Activated CD4-positive, alpha-beta T cell treated with anti-CD3 and anti-CD28 coated beads, Interleukin-2, amount 10 ng/mL, durations not matched to agents 7 days and 5 days (primary cell): ENCODE results near the gene SYT5. TPM values are rescaled to one million over a fixed set of nuclear protein-coding genes. Genes with fewer than 3 reads are reported as not detected.
"Not testable (repeated sequence)": the region's sequence is repeated elsewhere in the genome, so short reads cannot be mapped to it uniquely, and the experiment has no call there.

Experiments
- CTCF ChIA-PET: fragments of 350-600 bp; sonication (Branson Sonifier 250); formaldehyde crosslinking; loops from one replicate; lab custom pipeline; 2021; ENCODE audit warnings: antibody characterized with exemption; lab: Charles Lee
- POLR2A ChIA-PET: fragments of 350-600 bp; sonication (Branson Sonifier 250); formaldehyde crosslinking; loops from one replicate; lab custom pipeline; 2021; ENCODE audit warnings: antibody characterized with exemption; lab: Charles Lee
- DNase-seq: peaks from one replicate; pipeline ENCODE4 v3.0.0-alpha.2; 2020
- H3K27ac Mint-ChIP-seq: one replicate; pipeline ENCODE4 v1.8.0; 2021; ENCODE audit warnings: mild to moderate bottlenecking, moderate library complexity, mixed read lengths
- H3K27me3 Mint-ChIP-seq: one replicate; pipeline ENCODE4 v1.8.0; 2021; ENCODE audit warnings: mixed read lengths
- H3K36me3 Mint-ChIP-seq: one replicate; pipeline ENCODE4 v1.8.0; 2021; ENCODE audit warnings: low read depth, mixed read lengths
- H3K4me1 Mint-ChIP-seq: one replicate; pipeline ENCODE4 v1.8.0; 2021; ENCODE audit warnings: mixed read lengths
- H3K4me3 Mint-ChIP-seq: one replicate; pipeline ENCODE4 v1.8.0; 2021; ENCODE audit warnings: mild to moderate bottlenecking, moderate library complexity, mixed read lengths
- H3K9me3 Mint-ChIP-seq: one replicate; pipeline ENCODE4 v1.8.0; 2021; ENCODE audit warnings: mixed read lengths
- total RNA-seq, 2 experiments: library from RNA; stranded (reverse); gene quantifications; one replicate each; pipeline ENCODE4 v1.2.3, GENCODE V29; 2021

SYT5 gene
- total RNA-seq, 2 experiments from 2014 or later: 0.17 TPM; not detected in 1

DNA sequence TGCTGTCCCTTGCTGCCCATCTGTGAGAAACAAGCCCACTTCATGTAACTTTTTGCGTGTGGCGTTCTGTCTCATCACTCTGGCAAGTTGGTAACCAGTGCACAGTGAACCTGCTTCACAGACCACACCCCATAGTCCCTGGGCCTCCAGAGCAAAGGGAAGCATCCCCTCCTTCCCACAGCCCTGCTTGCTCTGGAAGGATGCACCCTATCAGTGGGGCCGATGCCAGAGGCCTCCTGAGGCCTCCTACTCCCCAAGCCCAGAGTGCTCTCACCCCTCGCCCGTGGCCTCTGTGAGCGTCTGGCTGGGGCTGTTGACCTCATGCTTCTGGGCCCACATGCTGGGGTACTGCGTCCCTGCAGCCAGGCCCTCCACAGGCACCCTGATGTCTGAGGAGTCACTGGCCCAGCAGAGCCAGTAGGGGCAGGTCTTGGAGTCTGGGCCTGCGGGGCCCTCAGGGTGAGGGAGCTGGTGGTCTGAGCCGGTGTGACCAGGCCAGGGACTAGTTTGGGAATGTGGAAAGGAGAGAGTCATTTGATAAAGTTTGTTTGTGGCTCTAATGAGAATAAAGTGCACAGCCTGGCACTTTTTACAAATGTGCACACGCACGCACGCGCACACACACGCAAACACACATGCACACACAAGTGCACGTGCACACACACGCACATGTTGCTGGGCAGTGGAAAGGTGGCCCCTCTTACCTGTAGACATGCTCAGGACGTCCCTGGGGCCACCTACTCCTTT lies 43.4 kb upstream of the SYT5 start:
- Mint-ChIP-seq H3K4me1 (no peaks in the 10 kb centered on the region), H3K27ac (no peak overlapping the region), H3K9me3 (peaks cover 3% of the 10 kb centered on the region), H3K27me3 (no peaks in the 10 kb centered on the region), H3K4me3 (no peak overlapping the region), H3K36me3 (peaks cover 34% of the 10 kb centered on the region)
- POLR2A ChIA-PET: no interaction called here
- DNase-seq: no peak
- CTCF ChIA-PET: interaction anchor here (0.5 kb wide), 1 partner anchor 213 kb away, joined by 3 read pairs; no protein-coding TSS in a partner anchor

GRCh38 chr19:55220525-55220924 lies 40.4 kb upstream of the SYT5 start:
- ChIA-PET CTCF (interaction anchor here (0.5 to 1.4 kb wide), 2 partner anchors 61 to 1332 kb away, joined by 4 to 5 read pairs; no protein-coding TSS in a partner anchor), POLR2A (no interaction called here)
- peaks cover 11% of the 10 kb centered on the region for H3K27me3 Mint-ChIP-seq
- peaks cover 17% of the 10 kb centered on the region for H3K36me3 Mint-ChIP-seq
- peaks cover 6% of the 10 kb centered on the region for H3K9me3 Mint-ChIP-seq
- no peak overlapping the region for H3K4me3 Mint-ChIP-seq
- H3K27ac Mint-ChIP-seq: no peak overlapping the region
- peaks cover 14% of the 10 kb centered on the region for H3K4me1 Mint-ChIP-seq
- DNase-seq: no peak

DNA sequence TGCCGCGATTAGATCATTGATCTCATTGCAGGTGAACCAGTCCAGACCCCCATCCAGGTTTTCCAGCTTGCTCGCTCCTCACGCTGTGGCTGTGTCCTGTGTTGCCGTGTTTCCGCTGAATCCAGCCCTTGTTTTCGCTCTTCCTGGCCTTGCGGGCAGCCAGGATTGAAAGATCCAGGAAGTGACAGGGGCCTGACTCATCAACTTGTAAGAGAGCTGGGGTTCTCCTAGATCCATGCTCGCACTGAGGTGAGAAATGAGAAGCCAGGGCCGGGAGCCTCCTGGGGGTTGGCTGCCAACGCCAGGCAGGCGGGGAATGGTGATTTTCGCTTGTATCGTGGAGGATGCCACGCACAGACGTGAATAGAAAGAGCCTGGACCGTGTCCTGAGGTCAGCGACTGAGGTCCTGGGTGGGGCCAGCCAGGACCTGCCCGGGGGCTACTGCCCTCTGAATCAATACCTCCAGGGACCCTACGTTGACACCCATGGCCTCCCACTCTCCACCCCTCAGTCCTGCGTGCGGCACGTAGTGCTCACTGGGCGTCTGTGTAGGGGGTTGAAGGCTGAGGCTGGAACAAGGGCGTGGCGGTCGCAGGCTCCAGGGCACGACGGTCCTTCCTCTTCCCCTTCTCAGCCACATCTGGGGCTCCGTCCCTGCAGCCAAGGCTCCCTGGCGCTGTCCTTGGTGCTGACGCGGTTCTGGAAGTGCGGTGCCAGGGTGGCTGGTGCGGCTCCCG lies 36.5 kb upstream of the SYT5 start:
- Mint-ChIP-seq H3K4me1 (peaks cover 14% of the 10 kb centered on the region), H3K4me3 (peak overlapping the region; percentile 38), H3K27ac (no peak overlapping the region), H3K36me3 (peaks cover 16% of the 10 kb centered on the region), H3K9me3 (peaks cover 18% of the 10 kb centered on the region), H3K27me3 (peaks cover 21% of the 10 kb centered on the region)
- ChIA-PET POLR2A (no interaction called here), CTCF (interaction anchor here (0.7 to 1.7 kb wide), 2 partner anchors 11 to 56 kb away, joined by 3 read pairs; no protein-coding TSS in a partner anchor)
- DNase-seq: peak; percentile 63

DNA sequence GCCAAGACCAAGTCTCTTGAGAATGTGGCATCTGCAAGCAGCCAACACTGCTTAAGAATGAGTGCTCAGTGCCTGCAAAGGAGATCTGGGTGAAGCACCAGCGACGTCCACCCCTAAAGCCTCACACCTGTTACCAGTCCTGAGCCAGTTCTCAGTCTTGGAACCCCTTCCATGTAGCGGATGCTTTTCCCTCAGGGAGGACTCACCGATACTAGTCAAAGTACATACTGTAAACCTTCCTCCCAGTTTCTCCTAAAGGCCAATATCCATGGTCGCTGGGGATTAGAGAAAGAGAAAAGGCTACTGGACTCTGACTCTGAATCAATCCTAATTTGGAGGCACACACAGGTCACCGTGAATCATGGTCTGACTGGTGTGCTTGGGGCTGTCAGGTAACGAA lies 33.5 kb upstream of the SYT5 start:
- ChIA-PET CTCF (no interaction called here), POLR2A (interaction anchor here (0.6 kb wide), 1 partner anchor 40 kb away, joined by 4 read pairs; no protein-coding TSS in a partner anchor)
- peaks cover 14% of the 10 kb centered on the region for H3K4me1 Mint-ChIP-seq
- no peak overlapping the region for H3K4me3 Mint-ChIP-seq
- H3K27me3 Mint-ChIP-seq: peaks cover 22% of the 10 kb centered on the region
- DNase-seq: no peak
- peaks cover 3% of the 10 kb centered on the region for H3K36me3 Mint-ChIP-seq
- H3K9me3 Mint-ChIP-seq: peaks cover 15% of the 10 kb centered on the region
- H3K27ac Mint-ChIP-seq: no peak overlapping the region

GRCh38 chr19:55212447-55212846 lies 32.4 kb upstream of the SYT5 start:
- ChIA-PET POLR2A (no interaction called here), CTCF (no interaction called here)
- H3K9me3 Mint-ChIP-seq: peaks cover 15% of the 10 kb centered on the region
- DNase-seq: peak; percentile 47
- H3K4me3 Mint-ChIP-seq: no peak overlapping the region
- H3K27ac Mint-ChIP-seq: peak overlapping the region; percentile 33
- H3K36me3 Mint-ChIP-seq: peaks cover 3% of the 10 kb centered on the region
- peaks cover 12% of the 10 kb centered on the region for H3K4me1 Mint-ChIP-seq
- peaks cover 22% of the 10 kb centered on the region for H3K27me3 Mint-ChIP-seq

DNA sequence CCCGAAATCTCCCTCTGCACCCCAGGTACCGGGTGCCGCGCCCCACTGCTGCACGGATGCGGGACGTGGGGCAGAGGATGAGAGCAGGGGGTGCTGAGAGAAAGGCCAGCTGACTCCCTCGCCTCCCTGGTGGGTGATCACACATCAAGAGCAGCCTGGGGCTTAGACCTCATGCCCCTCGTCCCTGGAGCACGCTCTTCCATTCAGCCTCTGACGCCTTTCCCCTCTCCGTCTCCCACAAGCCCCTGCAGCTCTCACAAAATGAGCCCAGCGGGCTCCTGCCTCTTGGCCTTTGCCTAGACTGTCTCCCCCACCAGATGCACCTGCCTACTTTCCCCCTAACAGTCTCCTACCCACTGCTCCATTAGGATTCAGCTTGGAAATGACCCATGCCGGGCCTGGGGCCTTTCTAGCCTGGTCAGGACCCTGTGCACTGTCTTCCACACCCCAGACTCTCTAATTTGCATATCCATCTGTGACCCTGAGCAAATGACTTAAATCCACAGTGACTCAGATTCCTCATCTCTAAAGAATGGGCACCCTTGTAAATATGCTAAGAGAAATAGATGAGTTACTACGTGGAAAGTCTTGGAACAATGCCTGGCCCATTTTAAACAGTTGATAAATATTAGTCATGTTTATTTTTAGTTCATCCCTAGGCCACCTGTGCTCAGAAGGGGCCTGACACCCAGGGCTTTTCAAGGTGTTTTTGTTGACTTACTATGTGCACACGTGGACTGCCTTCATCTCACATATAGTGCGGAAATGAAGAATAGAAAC lies 29.8 kb upstream of the SYT5 start:
- DNase-seq: no peak
- peaks cover 9% of the 10 kb centered on the region for H3K9me3 Mint-ChIP-seq
- ChIA-PET CTCF (no interaction called here), POLR2A (no interaction called here)
- peaks cover 4% of the 10 kb centered on the region for H3K4me1 Mint-ChIP-seq
- H3K27me3 Mint-ChIP-seq: peaks cover 9% of the 10 kb centered on the region
- H3K36me3 Mint-ChIP-seq: peaks cover 3% of the 10 kb centered on the region
- no peak overlapping the region for H3K4me3 Mint-ChIP-seq
- no peak overlapping the region for H3K27ac Mint-ChIP-seq

- ChIA-PET POLR2A (no interaction called here), CTCF (no interaction called here)
Observed at GRCh38 chr19:55208880-55209692, 29.0 kb upstream of the SYT5 start, which contains the start of gene PTPRH. Gene PTPRH (minus strand): TSS chr19:55209501. CDS start chr19:55209433, 68 bp downstream.

DNA sequence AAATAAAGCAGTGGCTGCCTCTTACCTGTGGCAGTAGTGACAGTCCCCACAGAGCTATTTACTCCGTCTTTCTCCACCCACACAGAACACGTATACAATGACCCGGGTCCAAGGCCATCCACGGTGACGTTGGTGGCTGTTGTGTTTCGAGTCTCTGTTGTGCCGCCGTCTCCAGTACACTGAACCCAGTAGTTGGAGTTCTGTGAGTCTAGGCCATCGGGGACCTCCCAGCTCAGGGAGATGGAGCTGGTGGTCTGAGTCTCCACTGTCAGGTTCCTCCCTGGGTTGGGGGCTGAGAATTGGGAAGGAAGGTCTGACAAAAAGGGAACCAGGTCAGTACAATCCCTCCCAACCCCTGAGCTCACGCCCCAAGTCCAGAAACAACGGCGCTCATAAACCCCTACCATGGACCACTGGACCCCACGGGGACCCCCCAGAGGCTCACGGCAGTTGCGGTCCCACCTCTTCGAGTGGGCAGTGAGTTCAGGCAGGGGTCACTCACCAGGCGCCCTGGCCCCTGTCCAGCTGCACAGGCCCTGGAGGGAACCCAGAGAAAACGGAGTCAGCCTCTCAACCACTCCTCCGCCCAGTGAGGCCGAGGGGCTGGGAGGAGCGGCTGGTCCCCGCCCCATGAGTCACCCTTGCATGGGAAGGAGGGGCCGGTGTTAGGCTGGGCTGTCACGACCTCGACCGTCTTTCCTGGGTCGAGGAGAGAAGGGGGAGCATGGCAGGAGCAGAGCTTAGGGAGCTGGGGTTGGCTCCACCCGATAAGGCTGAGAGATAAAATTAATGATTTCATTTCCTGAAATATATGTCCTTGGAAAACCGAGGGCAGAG lies 26.8 kb upstream of the SYT5 start:
- Mint-ChIP-seq H3K27ac (no peak overlapping the region), H3K4me3 (no peak overlapping the region), H3K4me1 (peaks cover 4% of the 10 kb centered on the region), H3K36me3 (no peaks in the 10 kb centered on the region), H3K27me3 (peaks cover 7% of the 10 kb centered on the region), H3K9me3 (no peaks in the 10 kb centered on the region)
- ChIA-PET CTCF (interaction anchor here (0.8 to 1.3 kb wide), 5 partner anchors 9 to 508 kb away, joined by 3 to 5 read pairs (median 3); no protein-coding TSS in a partner anchor), POLR2A (no interaction called here)
- peak; percentile 13 for DNase-seq

More at GRCh38 chr19:55208880-55209692, 29.0 kb upstream of the SYT5 start, which contains the start of gene PTPRH:
- DNase-seq: no peak
- peaks cover 9% of the 10 kb centered on the region for H3K9me3 Mint-ChIP-seq
- H3K27me3 Mint-ChIP-seq: peaks cover 8% of the 10 kb centered on the region
- peaks cover 4% of the 10 kb centered on the region for H3K4me1 Mint-ChIP-seq
- H3K36me3 Mint-ChIP-seq: peaks cover 3% of the 10 kb centered on the region
- H3K4me3 Mint-ChIP-seq: no peak within 1 kb of the TSS
- no peak within 1 kb of the TSS for H3K27ac Mint-ChIP-seq

DNA sequence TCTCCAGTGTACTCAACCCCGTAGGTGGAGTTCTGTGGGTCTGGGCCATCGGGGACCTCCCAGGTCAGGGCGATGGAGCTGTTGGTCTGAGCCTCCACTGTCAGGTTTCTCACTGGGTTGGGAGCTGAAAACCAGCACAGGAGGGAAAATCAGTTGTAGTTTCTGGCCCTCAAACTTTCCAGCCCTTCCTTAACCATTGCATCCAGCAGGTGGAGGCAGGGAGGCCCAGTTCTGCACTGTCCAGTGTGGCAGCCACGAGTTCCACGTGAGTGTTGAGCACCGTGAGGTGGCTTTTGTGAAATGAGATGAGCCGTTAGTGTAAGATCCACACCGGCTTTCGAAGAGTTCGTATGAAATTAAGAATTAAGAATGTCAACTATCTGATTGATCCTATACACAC lies 22.1 kb upstream of the SYT5 start:
- H3K27ac Mint-ChIP-seq, H3K4me3 Mint-ChIP-seq, H3K27me3 Mint-ChIP-seq, POLR2A ChIA-PET, DNase-seq, H3K9me3 Mint-ChIP-seq, H3K36me3 Mint-ChIP-seq, H3K4me1 Mint-ChIP-seq, CTCF ChIA-PET: not testable (repeated sequence)

- Mint-ChIP-seq H3K27ac (no peak overlapping the region), H3K27me3 (peaks cover 8% of the 10 kb centered on the region), H3K4me1 (no peaks in the 10 kb centered on the region), H3K4me3 (no peak overlapping the region), H3K36me3 (no peaks in the 10 kb centered on the region), H3K9me3 (no peaks in the 10 kb centered on the region)
- ChIA-PET POLR2A (interaction anchor here (0.6 kb wide), 1 partner anchor 30 kb away, joined by 3 read pairs; no protein-coding TSS in a partner anchor), CTCF (interaction anchor here (0.6 to 2.6 kb wide), 3 partner anchors 18 to 304 kb away, joined by 3 to 5 read pairs (median 3); no protein-coding TSS in a partner anchor)
- no peak for DNase-seq
Observed at GRCh38 chr19:55199620-55200204, 19.6 kb upstream of the SYT5 start.

DNA sequence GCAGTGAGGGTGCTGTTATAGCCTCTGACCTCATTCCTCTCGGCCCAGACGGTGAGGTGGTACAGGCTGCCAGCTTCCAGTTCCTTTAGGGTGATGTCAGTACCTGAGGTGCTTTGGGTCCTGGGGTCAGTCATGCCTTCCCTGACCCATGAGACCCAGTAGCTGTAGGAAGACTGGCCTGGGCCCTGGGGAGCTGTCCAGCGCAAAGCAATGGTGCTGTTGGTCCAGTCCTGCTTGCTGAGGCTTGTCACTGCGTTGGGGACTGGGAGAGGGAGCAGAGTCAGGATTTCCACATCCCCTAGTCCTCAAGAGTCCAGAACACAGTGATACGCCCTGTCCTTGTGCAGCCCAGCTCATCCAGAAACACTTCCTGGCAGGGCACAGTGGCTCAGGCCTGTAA lies 18.6 kb upstream of the SYT5 start:
- ChIA-PET CTCF (interaction anchor here (0.6 to 2.6 kb wide), 2 partner anchors 17 to 305 kb away, joined by 3 to 5 read pairs; no protein-coding TSS in a partner anchor), POLR2A (no interaction called here)
- no peak for DNase-seq
- H3K27me3 Mint-ChIP-seq: peaks cover 6% of the 10 kb centered on the region
- H3K4me1 Mint-ChIP-seq: no peaks in the 10 kb centered on the region
- H3K36me3 Mint-ChIP-seq: no peaks in the 10 kb centered on the region
- H3K27ac Mint-ChIP-seq: no peak overlapping the region
- no peaks in the 10 kb centered on the region for H3K9me3 Mint-ChIP-seq
- no peak overlapping the region for H3K4me3 Mint-ChIP-seq
